HL-60 (cell line): Measurements from ENCODE around the gene DNAAF5.

Experiments
- CTCF ChIP-seq: IDR thresholded peaks from one replicate; pipeline ENCODE4 v1.5.1; 2011; ENCODE audit warnings: low read length, control low read depth, inconsistent platforms; ENCODE audit not compliant: insufficient read depth
- POLR2AphosphoS5 ChIP-seq: IDR thresholded peaks from 2 replicates; pipeline ENCODE4 v1.6.1; 2012; ENCODE audit warnings: low read depth
- SPI1 ChIP-seq: IDR thresholded peaks from 2 replicates; pipeline ENCODE4 v1.6.1; 2012; ENCODE audit warnings: low read depth, mild to moderate bottlenecking, borderline replicate concordance

- TF ChIP-seq CTCF, result no peak
- TF ChIP-seq SPI1, result no peak
- TF ChIP-seq POLR2AphosphoS5, result no peak
Measured at GRCh38 chr7:734808-735207, 8.3 kb downstream of the DNAAF5 start.
